ENCODE measurements around the gene PLCG2. TPM values are rescaled to one million over a fixed set of nuclear protein-coding genes. Genes with fewer than 3 reads are reported as not detected.

The PLCG2 gene
- total RNA-seq, 1 donor from 2014 or later: 9.1 TPM

GRCh38 chr16:81767987-81768592 lies 11.0 kb upstream of the PLCG2 start:
- Mint-ChIP-seq H3K27me3 (peaks cover 9% of the 10 kb centered on the region), H3K36me3 (ENCODE audit: insufficient read depth) (peaks cover 2% of the 10 kb centered on the region), H3K4me1 (ENCODE audit: low read depth) (peaks cover 4% of the 10 kb centered on the region), H3K27ac (peak overlapping the region; percentile 54), H3K4me3 (ENCODE audit: low read depth) (no peak overlapping the region), H3K9me3 (ENCODE audit: low read depth) (no peaks in the 10 kb centered on the region)
- TF ChIP-seq CTCF (IDR thresholded peaks at IDR 0.05; ENCODE audit: unreplicated experiment): no peak
- DNase-seq (ENCODE audit: low spot score, unreplicated experiment): no peak

GRCh38 chr16:81770008-81770407 lies 9.1 kb upstream of the PLCG2 start:
- TF ChIP-seq CTCF (IDR thresholded peaks at IDR 0.05; ENCODE audit: unreplicated experiment): no peak
- no peak for DNase-seq (ENCODE audit: low spot score, unreplicated experiment)
- Mint-ChIP-seq H3K9me3 (ENCODE audit: low read depth) (no peaks in the 10 kb centered on the region), H3K27ac (peak overlapping the region; percentile 41), H3K36me3 (ENCODE audit: insufficient read depth) (peaks cover 2% of the 10 kb centered on the region), H3K27me3 (peaks cover 10% of the 10 kb centered on the region), H3K4me3 (ENCODE audit: low read depth) (no peak overlapping the region), H3K4me1 (ENCODE audit: low read depth) (peaks cover 4% of the 10 kb centered on the region)

GRCh38 chr16:81774348-81774747 lies 4.7 kb upstream of the PLCG2 start:
- peaks cover 2% of the 10 kb centered on the region for H3K4me1 Mint-ChIP-seq (ENCODE audit: low read depth)
- no peak overlapping the region for H3K4me3 Mint-ChIP-seq (ENCODE audit: low read depth)
- TF ChIP-seq CTCF (IDR thresholded peaks at IDR 0.05; ENCODE audit: unreplicated experiment): no peak
- H3K27me3 Mint-ChIP-seq: peaks cover 33% of the 10 kb centered on the region
- DNase-seq (ENCODE audit: low spot score, unreplicated experiment): no peak
- no peaks in the 10 kb centered on the region for H3K36me3 Mint-ChIP-seq (ENCODE audit: insufficient read depth)
- no peaks in the 10 kb centered on the region for H3K9me3 Mint-ChIP-seq (ENCODE audit: low read depth)
- no peak overlapping the region for H3K27ac Mint-ChIP-seq

- Mint-ChIP-seq H3K4me1 (ENCODE audit: low read depth) (peaks cover 5% of the 10 kb centered on the region), H3K36me3 (ENCODE audit: insufficient read depth) (no peaks in the 10 kb centered on the region), H3K4me3 (ENCODE audit: low read depth) (no peak overlapping the region), H3K27ac (no peak overlapping the region), H3K27me3 (peaks cover 44% of the 10 kb centered on the region), H3K9me3 (ENCODE audit: low read depth) (no peaks in the 10 kb centered on the region)
- TF ChIP-seq CTCF (IDR thresholded peaks at IDR 0.05; ENCODE audit: unreplicated experiment): no peak
- DNase-seq (ENCODE audit: low spot score, unreplicated experiment): no peak
These were observed 3.5 kb upstream of the PLCG2 start for GRCh38 chr16:81775570-81775969.

- no peak for TF ChIP-seq CTCF (IDR thresholded peaks at IDR 0.05; ENCODE audit: unreplicated experiment)
- H3K27me3 Mint-ChIP-seq: peaks cover 53% of the 10 kb centered on the region
- no peaks in the 10 kb centered on the region for H3K9me3 Mint-ChIP-seq (ENCODE audit: low read depth)
- DNase-seq (ENCODE audit: low spot score, unreplicated experiment): no peak
- peak overlapping the region; percentile 68 for H3K4me3 Mint-ChIP-seq (ENCODE audit: low read depth)
- H3K27ac Mint-ChIP-seq: no peak overlapping the region
- H3K4me1 Mint-ChIP-seq (ENCODE audit: low read depth): peaks cover 7% of the 10 kb centered on the region
- H3K36me3 Mint-ChIP-seq (ENCODE audit: insufficient read depth): no peaks in the 10 kb centered on the region
These were observed 860 bp upstream of the PLCG2 start for GRCh38 chr16:81778231-81778630.

All from progenitor cell of endocrine pancreas (in vitro differentiated cells).